GM21381 (cell line): ENCODE data around the gene FAM167B.
"Not testable (repeated sequence)": the region's sequence is repeated elsewhere in the genome, so short reads cannot be mapped to it uniquely, and the experiment has no call there.

Experiments
- ATAC-seq: cut with Tn5 transposase; IDR thresholded peaks from one replicate; pipeline ENCODE4 v1.9.1; 2021; ENCODE audit warnings: mild to moderate bottlenecking, moderate library complexity; ENCODE audit not compliant: unreplicated experiment

Gene FAM167B

DNA sequence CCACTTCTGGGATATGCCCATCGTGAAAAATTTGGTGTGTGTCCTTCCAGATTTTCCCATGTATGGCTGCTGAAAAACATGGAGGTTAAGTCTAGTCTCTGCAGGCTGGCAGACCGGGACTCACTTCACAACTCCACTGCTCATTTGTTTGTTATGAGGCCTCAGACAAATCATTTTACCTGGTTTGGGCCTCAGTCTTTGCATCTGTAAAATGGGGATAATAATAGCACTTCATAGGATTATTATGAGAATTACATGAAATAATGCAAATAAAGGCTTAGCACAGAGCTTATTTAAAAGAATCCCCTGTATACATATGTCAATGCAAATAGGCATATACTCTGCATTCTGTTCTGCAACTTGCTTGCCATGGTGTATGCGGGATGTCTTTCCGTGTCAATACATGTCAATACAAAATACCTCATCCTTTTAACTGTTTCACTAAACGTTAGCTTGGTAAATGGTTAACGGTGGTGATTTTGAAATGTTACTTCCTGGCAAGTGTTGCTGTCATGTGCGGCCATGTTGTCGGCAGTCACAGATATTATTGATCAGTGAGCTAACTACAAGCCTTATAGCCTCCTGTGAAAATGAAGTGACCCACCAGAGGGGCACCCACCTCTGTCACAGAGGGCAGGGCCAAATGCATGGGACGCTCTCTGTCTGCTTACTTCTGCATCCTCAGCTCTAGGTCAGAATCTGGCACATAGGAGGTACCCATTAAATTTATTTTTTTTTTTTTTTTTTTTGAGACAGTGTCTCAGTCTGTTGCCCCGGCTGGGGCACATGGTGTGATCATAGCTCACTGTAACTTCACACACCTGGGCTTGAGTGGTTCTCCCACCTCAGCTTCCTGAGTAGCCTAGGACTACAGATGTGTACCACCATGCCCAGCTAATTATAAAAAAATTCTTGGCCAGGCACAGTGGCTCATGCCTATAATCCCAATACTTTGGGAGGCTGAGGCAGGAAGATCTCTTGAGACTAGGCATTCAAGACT is 8.3 kb downstream of the FAM167B start:
- ATAC-seq = no peak

DNA sequence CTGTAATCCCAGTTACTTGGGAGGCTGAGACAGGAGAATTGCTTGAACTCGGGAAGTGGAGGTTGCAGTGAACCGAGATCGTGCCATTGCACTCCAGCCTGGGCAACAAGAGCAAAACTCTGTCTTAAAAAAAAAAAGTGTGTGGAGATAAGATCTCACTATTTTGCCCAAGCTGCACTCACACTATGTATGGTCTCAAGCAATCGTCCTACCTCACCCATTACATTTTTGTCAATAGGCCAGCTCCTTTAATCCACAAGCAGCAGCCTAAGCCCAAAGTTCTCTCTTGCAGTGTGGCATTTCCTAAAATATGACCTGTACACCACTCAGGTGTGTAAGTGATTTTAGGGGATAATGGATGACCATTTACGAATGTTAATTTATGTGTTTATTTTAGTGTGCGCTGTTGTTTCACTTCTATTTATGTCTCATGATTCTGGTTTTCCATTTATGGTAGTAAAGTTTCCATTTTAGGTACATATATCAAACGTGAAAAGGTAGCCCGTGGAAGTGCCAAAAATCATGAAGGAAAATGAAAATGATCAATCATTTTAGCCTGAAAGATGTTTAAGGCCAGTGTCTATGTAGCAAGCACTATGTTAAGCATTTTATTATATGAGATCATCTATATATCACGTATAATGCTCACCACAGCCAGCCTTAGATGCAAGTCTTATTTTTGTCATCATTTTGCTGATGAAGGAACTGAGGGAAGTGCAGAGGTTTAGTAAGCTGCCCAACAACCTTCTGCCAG is 9.6 kb downstream of the FAM167B start:
- no peak for ATAC-seq

DNA sequence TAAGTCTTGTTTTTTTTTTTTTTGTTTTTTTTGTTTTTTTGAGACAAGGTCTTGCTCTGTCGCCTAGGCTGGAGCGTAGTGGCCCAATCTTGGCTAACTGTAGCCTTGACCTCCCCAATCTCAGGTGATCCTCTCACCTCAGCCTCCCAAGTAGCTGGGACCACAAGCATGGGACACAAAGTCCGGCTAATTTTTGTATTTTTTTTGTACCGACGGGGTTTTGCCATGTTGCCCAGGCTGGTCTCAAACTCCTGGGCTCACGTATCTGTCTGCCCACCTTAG is 10.1 kb downstream of the FAM167B start:
- ATAC-seq = no peak

DNA sequence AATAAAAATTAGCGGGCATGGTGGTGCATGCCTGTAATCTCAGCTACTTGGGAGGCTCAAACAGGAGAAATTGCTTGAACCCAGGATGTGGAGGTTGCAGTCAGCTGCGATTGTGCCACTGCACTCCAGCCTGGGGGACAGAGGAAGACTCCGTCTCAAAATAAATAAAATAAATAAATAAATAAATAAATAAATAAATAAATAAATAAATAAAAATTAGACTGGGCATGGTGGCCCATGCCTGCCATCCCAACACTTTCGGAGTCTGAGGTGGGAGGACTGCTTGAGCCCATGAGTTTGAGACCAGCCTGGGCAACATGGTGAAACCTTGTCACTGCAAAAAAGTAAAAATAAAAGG is 16.2 kb downstream of the FAM167B start:
- ATAC-seq = not testable (repeated sequence)

DNA sequence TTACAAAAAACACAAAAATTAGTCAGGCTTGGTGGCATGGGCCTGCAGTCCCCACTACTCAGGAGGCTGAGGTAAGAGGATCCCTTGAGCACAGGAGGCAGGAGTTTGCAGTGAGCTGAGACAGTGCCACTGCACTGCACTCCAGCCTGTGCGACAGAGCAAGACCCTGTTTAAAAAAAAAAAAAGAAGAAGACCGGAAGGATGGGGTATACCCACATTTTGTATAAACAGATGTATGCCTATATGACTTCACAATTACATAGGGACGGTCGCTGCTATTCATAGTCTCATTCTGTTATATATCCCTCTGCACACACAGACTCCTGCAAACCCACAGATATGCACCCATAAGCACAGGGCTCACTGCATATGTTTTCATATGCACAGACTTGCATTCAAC is 16.7 kb downstream of the FAM167B start:
- ATAC-seq = no peak

DNA sequence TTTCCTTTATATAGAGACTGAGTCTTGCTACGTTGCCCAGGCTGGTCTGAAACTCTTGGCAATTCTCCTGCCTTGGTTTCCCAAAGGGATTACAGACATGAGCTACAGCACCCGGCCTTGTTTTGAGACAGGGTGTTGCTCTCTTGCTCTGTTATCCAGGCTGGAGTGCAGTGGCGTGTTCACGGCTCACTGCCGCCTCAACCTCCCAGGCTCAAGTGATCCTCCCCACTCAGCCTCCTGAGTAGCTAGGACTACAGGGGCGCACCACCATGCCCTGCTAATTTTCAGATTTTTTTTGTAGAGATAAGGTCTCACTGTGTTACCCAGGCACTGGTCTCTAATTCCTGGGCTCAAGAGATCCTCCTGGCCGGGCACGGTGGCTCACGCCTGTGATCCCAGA is 18.8 kb downstream of the FAM167B start:
- ATAC-seq = no peak

DNA sequence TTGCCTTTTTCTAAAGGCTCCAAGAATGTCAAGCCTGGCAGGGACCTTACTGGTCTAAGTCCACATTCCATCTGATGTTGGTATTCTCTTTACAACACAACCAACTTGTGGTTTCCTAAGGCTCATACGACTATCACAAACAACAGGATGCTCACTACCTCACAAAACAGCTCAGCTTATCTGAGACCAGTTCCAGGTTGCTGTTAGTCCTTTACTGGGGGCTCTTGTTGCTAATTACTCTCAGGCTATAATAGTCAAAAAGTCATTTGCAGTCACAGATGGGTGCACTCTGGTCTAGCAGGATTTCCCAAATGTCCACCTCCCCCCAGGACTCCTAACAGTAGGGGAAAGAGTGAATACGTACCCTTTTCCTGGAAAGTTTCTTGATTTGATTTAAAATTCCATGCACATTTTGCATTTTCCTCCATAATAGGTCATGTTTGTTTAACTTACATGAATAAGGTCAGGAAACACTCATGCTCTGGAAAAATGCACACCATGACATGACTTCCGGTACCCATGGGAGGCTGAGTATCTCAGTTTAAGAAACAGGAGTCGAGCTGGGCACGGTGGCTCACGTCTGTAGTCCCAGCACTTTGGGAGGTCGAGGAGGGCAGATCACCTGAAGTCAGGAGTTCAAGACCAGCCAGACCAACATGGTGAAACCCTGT is 20.0 kb downstream of the FAM167B start:
- no peak for ATAC-seq

DNA sequence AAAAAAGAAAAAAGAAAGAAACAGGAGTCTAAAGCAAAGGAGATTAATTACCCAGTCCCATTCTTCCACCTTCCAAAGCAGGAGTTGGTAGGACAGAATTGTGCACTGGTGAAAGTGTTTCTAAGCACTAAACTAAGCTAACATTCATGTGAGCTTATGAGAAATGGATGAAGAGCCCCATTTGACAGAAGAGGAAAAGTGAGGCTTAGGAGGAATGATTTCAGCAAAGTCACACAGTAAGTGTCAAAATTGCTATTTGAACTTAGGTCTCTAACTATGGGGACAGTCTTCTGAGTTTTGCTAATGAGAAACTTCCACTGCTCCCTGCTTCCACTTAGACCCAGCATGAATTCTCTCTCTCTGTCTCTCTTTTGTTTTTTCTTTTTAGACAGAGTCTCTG is 22.7 kb downstream of the FAM167B start:
- no peak for ATAC-seq

DNA sequence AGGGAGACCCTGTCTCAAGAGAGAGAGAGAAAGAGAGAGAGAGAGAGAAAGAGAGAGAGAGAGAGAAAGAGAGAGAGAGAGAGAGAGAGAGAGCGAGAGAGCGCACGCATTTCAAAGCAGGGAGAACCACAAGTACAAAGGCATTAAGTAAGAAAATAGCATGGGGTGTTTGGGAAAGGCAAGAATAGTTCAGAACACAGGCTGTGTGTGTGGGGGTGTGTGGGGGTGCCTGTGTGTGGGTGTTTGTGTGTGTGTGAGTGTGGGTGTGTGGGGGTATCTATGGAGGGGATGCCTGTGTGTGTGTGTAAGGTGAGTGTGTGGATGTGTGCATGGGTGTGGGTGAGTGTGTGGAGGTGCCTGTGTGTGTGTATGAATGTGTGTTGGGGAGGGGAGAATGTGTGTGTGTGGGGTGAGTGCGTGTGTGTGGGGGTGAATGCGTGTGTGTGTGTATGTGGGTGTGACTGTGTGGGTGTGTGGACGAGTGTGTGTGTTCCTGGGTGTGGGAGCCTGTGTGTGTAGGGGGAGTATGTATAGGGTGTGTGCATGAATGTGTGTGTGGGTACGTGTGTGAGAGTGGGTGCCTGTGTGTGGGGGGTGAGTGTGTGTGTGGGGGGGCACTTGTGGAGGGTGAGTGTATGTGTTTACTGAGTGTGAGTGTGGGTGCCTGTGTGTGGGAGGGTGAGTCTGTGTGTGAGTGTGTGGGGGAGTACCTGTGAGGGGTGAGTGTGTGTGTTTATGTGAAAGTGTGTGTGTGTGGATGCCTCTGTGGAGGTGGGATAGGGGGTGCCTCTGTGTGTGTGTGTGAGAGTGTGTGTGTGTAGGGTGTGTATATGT is 25.8 kb downstream of the FAM167B start:
- no peak for ATAC-seq

DNA sequence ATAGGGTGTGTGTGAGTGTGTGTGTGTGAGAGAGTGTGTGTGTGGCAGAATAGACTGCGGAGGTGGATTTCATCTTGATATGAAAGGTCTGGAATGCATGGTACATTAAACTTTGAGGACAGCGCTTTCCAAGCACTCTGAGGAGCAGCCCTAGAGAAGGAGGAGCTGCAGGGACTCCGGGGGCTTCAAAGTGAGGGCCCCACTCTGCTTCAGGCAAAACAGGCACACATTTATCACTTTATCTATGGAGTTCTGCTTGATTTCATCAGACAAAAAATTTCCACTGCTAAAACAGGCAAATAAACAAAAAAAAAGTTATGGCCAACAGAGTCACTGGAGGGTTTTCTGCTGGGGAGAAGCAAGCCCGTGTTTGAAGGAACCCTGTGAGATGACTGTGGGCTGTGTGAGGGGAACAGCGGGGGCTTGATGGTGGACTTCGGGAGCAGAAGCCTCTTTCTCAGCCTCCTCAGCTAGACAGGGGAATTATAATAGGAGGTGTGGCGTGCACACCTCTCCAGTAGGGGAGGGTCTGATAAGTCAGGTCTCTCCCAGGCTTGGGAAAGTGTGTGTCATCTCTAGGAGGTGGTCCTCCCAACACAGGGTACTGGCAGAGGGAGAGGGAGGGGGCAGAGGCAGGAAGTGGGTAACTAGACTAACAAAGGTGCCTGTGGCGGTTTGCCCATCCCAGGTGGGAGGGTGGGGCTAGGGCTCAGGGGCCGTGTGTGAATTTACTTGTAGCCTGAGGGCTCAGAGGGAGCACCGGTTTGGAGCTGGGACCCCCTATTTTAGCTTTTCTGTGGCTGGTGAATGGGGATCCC is 26.6 kb downstream of the FAM167B start:
- ATAC-seq = no peak

DNA sequence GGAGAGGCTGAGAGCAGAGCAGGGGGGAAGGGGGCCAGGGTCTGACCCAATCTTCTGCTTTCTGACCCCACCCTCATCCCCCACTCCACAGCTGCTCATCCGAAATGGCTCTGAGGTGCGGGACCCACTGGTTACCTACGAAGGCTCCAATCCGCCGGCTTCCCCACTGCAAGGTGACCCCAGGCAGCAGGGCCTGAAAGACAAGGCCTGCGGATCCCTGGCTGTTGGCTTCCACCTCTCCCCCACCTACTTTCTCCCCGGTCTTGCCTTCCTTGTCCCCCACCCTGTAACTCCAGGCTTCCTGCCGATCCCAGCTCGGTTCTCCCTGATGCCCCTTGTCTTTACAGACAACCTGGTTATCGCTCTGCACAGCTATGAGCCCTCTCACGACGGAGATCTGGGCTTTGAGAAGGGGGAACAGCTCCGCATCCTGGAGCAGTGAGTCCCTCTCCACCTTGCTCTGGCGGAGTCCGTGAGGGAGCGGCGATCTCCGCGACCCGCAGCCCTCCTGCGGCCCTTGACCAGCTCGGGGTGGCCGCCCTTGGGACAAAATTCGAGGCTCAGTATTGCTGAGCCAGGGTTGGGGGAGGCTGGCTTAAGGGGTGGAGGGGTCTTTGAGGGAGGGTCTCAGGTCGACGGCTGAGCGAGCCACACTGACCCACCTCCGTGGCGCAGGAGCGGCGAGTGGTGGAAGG is 27.8 kb downstream of the FAM167B start:
- ATAC-seq = no peak

DNA sequence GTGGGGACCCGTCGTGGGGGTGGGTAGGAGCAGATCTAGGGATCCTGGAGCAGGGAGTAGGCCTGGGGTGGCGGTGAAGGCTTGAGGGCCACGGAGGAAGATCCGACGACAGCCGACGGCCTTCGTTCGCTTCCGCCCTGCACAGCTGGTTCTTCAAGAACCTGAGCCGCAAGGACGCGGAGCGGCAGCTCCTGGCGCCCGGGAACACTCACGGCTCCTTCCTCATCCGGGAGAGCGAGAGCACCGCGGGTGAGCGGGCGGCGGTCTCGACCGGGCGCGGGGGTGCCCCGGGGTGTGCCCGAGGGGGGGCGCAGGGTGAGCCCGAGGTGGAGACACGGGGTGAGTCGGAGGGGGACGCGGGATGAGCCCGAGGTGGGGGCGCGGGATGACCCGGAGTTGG is 28.4 kb downstream of the FAM167B start:
- no peak for ATAC-seq

DNA sequence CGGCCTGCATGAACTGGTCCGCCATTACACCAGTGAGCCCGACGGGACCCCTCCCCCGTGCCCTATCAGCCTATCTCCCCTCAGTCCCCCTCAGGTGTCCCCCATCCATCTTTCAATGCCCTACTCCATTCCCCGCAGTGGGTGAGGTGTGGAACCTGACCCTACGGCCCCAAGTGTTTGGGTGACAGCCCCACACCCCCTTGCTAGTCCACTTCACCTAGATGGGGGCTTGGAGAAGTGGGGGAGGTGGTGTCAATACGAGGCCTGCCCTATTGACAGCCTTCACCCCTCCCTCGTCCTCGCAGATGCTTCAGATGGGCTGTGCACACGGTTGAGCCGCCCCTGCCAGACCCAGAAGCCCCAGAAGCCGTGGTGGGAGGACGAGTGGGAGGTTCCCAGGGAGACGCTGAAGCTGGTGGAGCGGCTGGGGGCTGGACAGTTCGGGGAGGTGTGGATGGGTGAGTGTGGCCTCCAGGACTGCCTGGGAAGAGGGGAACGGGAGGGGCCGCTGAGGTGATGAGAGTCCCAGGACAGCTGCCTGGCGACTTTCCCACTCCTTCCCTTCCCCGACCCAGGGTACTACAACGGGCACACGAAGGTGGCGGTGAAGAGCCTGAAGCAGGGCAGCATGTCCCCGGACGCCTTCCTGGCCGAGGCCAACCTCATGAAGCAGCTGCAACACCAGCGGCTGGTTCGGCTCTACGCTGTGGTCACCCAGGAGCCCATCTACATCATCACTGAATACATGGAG is 29.2 kb downstream of the FAM167B start:
- ATAC-seq = no peak

DNA sequence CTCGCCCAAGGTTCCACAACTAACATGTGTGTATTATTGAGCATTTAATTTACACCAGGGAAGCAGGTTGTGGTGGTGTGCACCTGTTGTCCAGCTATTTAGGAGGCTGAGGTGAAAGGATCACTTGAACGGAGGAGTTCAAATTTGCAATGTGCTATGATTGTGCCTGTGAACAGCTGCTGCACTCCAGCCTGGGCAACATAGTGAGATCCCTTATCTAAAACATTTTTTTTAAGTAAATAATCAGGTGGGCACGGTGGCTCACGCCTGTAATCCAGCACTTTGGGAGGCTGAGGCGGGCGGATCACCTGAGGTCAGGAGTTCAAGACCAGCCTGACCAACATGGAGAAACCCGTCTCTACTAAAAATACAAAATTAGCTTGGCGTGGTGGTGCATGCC is 37.8 kb downstream of the FAM167B start:
- ATAC-seq = not testable (repeated sequence)

DNA sequence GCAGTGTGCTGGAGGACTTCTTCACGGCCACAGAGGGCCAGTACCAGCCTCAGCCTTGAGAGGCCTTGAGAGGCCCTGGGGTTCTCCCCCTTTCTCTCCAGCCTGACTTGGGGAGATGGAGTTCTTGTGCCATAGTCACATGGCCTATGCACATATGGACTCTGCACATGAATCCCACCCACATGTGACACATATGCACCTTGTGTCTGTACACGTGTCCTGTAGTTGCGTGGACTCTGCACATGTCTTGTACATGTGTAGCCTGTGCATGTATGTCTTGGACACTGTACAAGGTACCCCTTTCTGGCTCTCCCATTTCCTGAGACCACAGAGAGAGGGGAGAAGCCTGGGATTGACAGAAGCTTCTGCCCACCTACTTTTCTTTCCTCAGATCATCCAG is 38.6 kb downstream of the FAM167B start:
- no peak for ATAC-seq

DNA sequence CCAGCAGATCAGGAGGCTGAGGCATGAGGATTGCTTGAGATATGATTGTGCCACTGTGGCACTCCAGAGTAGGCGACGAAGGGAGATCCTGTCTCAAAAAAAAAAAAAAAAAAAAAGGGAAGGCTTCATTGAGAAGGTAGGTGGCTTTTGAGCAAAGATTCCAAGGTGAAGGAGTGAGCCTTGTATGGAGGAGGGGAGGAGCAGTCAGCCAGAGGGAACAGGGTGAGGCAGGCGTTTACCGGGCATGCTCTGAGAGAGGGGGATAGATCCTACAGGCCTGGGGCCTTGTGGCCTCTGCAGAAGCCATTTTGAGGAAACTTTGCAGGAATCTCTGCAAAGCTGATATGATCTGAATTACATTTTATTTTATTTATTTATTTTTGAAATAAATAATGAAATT is 39.7 kb downstream of the FAM167B start:
- ATAC-seq = no peak

DNA sequence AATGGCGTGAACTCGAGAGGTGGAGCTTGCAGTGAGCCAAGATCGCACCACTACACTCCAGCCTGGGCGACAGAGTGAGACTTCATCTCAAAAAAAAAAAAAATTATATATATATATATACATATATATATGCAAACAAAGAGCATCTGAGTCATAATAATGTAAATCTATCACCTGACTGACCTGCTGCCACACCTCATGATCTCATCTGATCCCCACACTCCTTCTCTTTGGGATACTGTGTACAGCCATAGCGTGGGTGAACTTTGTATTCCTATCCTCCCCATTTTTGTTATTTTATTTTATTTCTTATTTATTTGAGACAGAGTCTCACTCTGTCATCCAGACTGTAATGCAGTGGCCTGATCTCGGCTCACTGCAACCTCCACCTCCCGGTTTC is 42.2 kb downstream of the FAM167B start:
- no peak for ATAC-seq

DNA sequence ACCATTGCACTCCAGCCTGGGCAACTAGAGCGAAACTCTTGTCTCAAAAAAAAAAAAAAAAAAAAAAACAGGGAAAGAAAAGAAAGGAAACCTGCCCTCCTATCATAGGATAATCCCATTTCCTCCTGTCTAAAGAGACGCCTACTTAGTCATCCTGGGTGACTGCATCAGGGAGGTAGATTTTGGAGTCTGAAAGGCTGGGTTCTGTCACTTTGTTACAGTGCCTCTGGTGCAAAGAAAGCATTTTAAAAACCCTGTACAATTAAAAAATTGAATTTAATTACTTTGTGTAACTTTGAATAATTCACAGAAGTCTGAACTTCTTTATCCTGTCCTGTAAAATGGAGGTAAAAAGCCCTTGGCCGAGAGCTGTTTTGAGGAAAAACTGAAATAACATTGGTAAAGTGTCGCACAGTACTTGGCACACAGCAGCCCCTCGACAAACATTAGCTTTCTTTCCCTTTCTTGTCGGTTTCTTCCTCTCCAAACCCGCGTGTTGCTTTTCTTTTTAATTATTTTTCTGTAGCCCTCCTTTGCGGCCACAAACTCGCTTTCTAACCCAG is 44.2 kb downstream of the FAM167B start:
- ATAC-seq = no peak
